Measurements from ENCODE around the gene MED31.

MED31 gene

DNA sequence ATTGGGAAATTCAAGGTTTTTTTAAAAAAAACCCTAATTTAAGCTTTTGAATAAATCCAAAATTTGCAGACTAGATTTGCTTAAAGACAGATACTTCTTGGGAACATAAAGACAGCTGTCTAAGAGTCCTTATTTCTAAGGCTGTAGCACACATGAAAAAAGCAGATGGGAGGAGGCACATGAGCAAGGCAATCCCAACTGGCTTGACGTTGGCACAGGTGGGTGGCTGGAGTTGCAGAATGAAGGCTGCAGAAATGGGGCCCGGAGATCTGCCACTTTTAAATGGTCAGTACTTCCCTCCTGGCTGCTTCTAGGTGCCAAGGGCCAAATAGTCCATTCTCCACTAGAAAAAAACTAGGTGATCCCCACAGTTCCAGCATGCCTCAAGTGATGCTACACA, 15.3 kb downstream of the MED31 start:
- no peak for TF ChIP-seq POU2F2 (IDR thresholded peaks at IDR 0.05; ENCODE audit: low read depth, low read length)
- no peak for TF ChIP-seq PAX5 (IDR thresholded peaks at IDR 0.05; ENCODE audit: insufficient read depth, low read length, severe bottlenecking)
- no peak for TF ChIP-seq SPI1 (IDR thresholded peaks at IDR 0.05; ENCODE audit: low read depth, low read length)
- TF ChIP-seq TAF1 (IDR thresholded peaks at IDR 0.05; ENCODE audit: low read depth, low read length), result no peak
- no peak for TF ChIP-seq POLR2A (IDR thresholded peaks at IDR 0.05; ENCODE audit: low read depth, low read length)
- no peak for TF ChIP-seq POLR2AphosphoS5 (IDR thresholded peaks at IDR 0.05; ENCODE audit: low read depth, low read length)
- no peak for DNase-seq (ENCODE audit: insufficient read length, low spot score)
- no peak for FAIRE-seq

DNA sequence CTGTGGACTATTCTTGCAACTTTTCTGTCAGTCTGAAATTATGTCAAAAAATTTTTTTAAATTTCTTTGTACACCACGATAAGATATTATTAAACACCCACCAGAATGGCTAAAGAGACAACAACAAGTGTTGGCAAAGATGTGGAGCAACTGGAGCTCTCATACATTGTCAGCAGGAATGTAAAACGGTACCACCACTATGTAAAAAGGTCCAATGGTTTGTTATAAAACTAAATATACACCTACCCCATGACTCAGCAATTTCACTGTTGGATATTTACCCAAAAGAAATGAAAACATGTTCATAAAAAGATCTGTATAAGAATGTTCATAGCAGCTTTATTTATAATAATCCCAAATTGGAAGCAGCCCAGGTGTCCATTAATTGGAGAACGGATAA, 18.1 kb downstream of the MED31 start:
- DNase-seq (ENCODE audit: insufficient read length, low spot score) (no peak), FAIRE-seq (no peak)
- TF ChIP-seq PAX5 (IDR thresholded peaks at IDR 0.05; ENCODE audit: insufficient read depth, low read length, severe bottlenecking) (no peak), TAF1 (IDR thresholded peaks at IDR 0.05; ENCODE audit: low read depth, low read length) (no peak), POLR2A (IDR thresholded peaks at IDR 0.05; ENCODE audit: low read depth, low read length) (no peak), POLR2AphosphoS5 (IDR thresholded peaks at IDR 0.05; ENCODE audit: low read depth, low read length) (no peak), POU2F2 (IDR thresholded peaks at IDR 0.05; ENCODE audit: low read depth, low read length) (no peak), SPI1 (IDR thresholded peaks at IDR 0.05; ENCODE audit: low read depth, low read length) (no peak)

DNA sequence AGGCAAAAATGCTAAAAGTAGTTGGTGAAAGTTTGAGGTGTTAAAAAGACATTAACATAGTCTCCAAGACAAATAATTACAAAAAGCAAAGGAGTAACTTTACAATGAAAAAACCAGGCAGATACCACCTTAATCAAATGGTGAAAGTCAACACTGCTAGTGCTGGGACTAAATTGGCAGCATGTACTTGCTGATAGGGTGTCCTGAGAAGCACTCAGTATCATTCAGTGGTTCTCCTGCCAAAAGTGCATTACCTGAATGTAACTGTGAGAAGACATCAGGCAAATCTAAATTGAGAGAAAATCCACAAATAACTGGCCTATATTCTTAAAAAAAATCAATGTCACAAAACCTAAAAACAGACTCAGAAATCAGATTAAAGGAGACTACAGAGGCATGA, 18.9 kb downstream of the MED31 start:
- DNase-seq (ENCODE audit: insufficient read length, low spot score) (no peak), FAIRE-seq (peak; percentile 56)
- TF ChIP-seq POLR2A (IDR thresholded peaks at IDR 0.05; ENCODE audit: low read depth, low read length) (no peak), POU2F2 (IDR thresholded peaks at IDR 0.05; ENCODE audit: low read depth, low read length) (no peak), TAF1 (IDR thresholded peaks at IDR 0.05; ENCODE audit: low read depth, low read length) (no peak), POLR2AphosphoS5 (IDR thresholded peaks at IDR 0.05; ENCODE audit: low read depth, low read length) (no peak), SPI1 (IDR thresholded peaks at IDR 0.05; ENCODE audit: low read depth, low read length) (no peak), PAX5 (IDR thresholded peaks at IDR 0.05; ENCODE audit: insufficient read depth, low read length, severe bottlenecking) (no peak)

DNA sequence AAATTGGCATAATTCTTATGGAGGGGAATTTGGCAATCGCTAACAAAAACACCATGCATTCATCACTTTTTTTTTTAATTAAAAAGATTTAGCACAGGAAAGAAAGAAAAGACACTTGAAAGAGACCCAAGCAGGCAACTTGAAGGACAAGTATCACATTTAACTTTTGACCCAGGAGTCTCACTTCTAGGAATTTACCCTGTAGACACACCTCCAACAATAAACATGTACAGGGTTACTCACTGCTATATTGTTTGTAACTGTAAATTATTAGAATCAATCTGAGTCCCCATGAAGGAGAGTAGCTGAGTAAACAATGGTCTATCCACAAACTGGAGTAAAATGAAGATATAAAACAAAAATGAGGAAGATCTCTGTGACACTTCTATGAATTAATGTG, 21.0 kb downstream of the MED31 start:
- TF ChIP-seq TAF1 (IDR thresholded peaks at IDR 0.05; ENCODE audit: low read depth, low read length) (no peak), POLR2AphosphoS5 (IDR thresholded peaks at IDR 0.05; ENCODE audit: low read depth, low read length) (no peak), POU2F2 (IDR thresholded peaks at IDR 0.05; ENCODE audit: low read depth, low read length) (no peak), PAX5 (IDR thresholded peaks at IDR 0.05; ENCODE audit: insufficient read depth, low read length, severe bottlenecking) (no peak), SPI1 (IDR thresholded peaks at IDR 0.05; ENCODE audit: low read depth, low read length) (no peak), POLR2A (IDR thresholded peaks at IDR 0.05; ENCODE audit: low read depth, low read length) (no peak)
- FAIRE-seq (no peak), DNase-seq (ENCODE audit: insufficient read length, low spot score) (no peak)

DNA sequence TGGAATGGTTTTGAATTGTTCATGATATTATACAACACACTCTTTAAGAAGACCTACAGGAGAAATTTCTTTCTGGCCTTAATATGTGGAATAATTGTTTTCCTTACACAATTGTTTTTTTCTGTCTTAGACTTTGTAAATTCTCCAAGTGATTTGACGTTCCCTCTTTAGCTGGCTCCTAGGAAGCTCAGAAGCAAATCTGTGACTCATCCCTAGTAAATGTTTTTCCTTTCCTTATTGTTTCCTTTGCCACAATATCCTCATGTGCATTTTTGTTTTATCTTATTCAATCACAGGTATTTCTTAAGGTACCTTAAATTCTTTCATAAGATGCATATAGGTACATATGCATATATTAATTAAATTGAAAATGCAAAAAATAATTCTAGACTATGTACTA, 24.4 kb downstream of the MED31 start:
- DNase-seq (ENCODE audit: insufficient read length, low spot score) (no peak), FAIRE-seq (no peak)
- TF ChIP-seq POLR2AphosphoS5 (IDR thresholded peaks at IDR 0.05; ENCODE audit: low read depth, low read length) (no peak), POU2F2 (IDR thresholded peaks at IDR 0.05; ENCODE audit: low read depth, low read length) (no peak), PAX5 (IDR thresholded peaks at IDR 0.05; ENCODE audit: insufficient read depth, low read length, severe bottlenecking) (no peak), POLR2A (IDR thresholded peaks at IDR 0.05; ENCODE audit: low read depth, low read length) (no peak), TAF1 (IDR thresholded peaks at IDR 0.05; ENCODE audit: low read depth, low read length) (no peak), SPI1 (IDR thresholded peaks at IDR 0.05; ENCODE audit: low read depth, low read length) (no peak)

DNA sequence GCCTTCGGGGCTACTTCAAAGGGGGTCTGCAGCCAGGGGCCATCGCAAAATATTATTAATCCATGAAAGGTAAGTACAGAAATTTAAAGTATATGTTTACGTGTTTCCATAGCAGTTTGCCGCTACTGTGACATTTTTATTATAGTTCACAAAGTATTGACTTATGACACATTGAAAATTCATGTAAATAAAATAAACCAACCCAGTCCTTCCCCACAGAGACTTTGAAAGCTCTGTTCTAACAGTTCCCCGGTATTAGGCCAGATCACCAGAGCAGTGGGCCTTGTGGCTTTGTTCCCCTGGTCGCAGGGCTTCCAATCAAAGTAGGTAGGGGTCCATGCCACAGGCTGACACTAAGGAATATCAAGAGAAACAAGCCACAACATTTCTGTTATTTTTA, 24.8 kb downstream of the MED31 start:
- FAIRE-seq (no peak), DNase-seq (ENCODE audit: insufficient read length, low spot score) (no peak)
- TF ChIP-seq POLR2A (IDR thresholded peaks at IDR 0.05; ENCODE audit: low read depth, low read length) (no peak), POLR2AphosphoS5 (IDR thresholded peaks at IDR 0.05; ENCODE audit: low read depth, low read length) (no peak), POU2F2 (IDR thresholded peaks at IDR 0.05; ENCODE audit: low read depth, low read length) (no peak), TAF1 (IDR thresholded peaks at IDR 0.05; ENCODE audit: low read depth, low read length) (no peak), SPI1 (IDR thresholded peaks at IDR 0.05; ENCODE audit: low read depth, low read length) (no peak), PAX5 (IDR thresholded peaks at IDR 0.05; ENCODE audit: insufficient read depth, low read length, severe bottlenecking) (no peak)

DNA sequence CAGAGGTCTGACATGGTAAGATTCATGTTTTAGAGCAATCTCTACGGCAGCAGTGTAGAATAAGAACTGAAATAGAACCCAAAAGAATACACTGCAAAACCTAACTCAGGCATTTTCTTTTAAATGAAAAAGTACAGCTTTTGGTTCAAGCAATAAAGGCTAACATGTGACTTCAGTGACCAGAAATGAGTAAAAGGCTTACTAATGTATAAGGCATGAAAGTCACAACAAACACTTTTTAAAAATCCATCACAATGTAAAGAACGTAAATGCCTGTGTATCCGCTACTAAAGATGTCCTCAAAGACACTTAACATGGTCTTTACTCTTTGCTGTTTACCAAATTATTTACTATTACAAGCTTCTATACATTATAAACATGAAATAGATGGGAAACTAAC, 27.5 kb downstream of the MED31 start:
- no peak for FAIRE-seq

DNA sequence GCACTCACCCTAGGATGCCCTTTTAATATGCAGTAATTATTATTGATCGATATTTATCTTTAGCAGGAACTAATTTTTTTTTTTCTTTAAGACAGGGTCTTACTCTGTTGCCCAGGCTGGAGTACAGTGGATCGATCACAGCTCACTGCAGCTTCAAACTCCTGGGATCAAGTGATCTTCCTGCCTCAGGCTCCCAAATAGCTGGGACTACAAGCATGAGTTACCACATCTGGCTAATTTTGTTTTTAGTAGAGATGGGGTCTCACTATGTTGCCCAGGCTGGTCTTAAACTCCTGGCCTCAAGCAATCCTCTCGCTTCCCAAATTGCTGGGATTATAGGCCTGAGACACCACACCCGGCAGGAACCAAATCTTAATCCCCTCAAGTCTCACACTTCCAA, 40.2 kb downstream of the MED31 start:
- FAIRE-seq, result no peak
- TF ChIP-seq SPI1 (IDR thresholded peaks at IDR 0.05; ENCODE audit: low read depth, low read length), result no peak
- TF ChIP-seq TAF1 (IDR thresholded peaks at IDR 0.05; ENCODE audit: low read depth, low read length), result no peak
- TF ChIP-seq POLR2A (IDR thresholded peaks at IDR 0.05; ENCODE audit: low read depth, low read length), result no peak
- no peak for TF ChIP-seq POU2F2 (IDR thresholded peaks at IDR 0.05; ENCODE audit: low read depth, low read length)
- no peak for TF ChIP-seq POLR2AphosphoS5 (IDR thresholded peaks at IDR 0.05; ENCODE audit: low read depth, low read length)
- no peak for TF ChIP-seq PAX5 (IDR thresholded peaks at IDR 0.05; ENCODE audit: insufficient read depth, low read length, severe bottlenecking)
- DNase-seq (ENCODE audit: insufficient read length, low spot score), result no peak

More for the DNA sequence above, 27.5 kb downstream of the MED31 start:
- no peak for DNase-seq (ENCODE audit: insufficient read length, low spot score)
- TF ChIP-seq PAX5 (IDR thresholded peaks at IDR 0.05; ENCODE audit: insufficient read depth, low read length, severe bottlenecking), result no peak
- TF ChIP-seq POLR2AphosphoS5 (IDR thresholded peaks at IDR 0.05; ENCODE audit: low read depth, low read length), result no peak
- no peak for TF ChIP-seq TAF1 (IDR thresholded peaks at IDR 0.05; ENCODE audit: low read depth, low read length)
- no peak for TF ChIP-seq SPI1 (IDR thresholded peaks at IDR 0.05; ENCODE audit: low read depth, low read length)
- no peak for TF ChIP-seq POLR2A (IDR thresholded peaks at IDR 0.05; ENCODE audit: low read depth, low read length)
- no peak for TF ChIP-seq POU2F2 (IDR thresholded peaks at IDR 0.05; ENCODE audit: low read depth, low read length)

DNA sequence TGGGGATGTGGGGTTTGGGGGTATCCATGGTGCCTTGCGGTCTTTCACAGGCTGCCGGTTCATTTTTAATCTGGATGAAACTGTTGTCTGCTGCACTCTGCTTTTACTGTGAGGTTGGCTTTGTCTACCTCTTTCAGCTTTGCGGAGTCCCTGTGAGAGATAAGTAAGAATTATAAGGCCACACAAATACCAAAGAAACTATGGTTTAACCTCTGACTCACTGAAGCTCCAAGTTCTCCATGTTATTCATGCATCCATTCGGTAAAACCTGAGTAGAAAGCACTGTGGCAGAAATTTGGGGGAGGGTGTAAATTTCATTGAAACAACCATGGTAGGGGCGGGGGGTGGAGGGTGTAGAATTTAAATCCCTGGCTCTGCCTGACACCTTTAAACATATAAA, 41.4 kb downstream of the MED31 start:
- no peak for DNase-seq (ENCODE audit: insufficient read length, low spot score)
- FAIRE-seq, result no peak
- TF ChIP-seq POLR2AphosphoS5 (IDR thresholded peaks at IDR 0.05; ENCODE audit: low read depth, low read length) (no peak), POLR2A (IDR thresholded peaks at IDR 0.05; ENCODE audit: low read depth, low read length) (no peak), PAX5 (IDR thresholded peaks at IDR 0.05; ENCODE audit: insufficient read depth, low read length, severe bottlenecking) (no peak), POU2F2 (IDR thresholded peaks at IDR 0.05; ENCODE audit: low read depth, low read length) (no peak), SPI1 (IDR thresholded peaks at IDR 0.05; ENCODE audit: low read depth, low read length) (no peak), TAF1 (IDR thresholded peaks at IDR 0.05; ENCODE audit: low read depth, low read length) (no peak)

DNA sequence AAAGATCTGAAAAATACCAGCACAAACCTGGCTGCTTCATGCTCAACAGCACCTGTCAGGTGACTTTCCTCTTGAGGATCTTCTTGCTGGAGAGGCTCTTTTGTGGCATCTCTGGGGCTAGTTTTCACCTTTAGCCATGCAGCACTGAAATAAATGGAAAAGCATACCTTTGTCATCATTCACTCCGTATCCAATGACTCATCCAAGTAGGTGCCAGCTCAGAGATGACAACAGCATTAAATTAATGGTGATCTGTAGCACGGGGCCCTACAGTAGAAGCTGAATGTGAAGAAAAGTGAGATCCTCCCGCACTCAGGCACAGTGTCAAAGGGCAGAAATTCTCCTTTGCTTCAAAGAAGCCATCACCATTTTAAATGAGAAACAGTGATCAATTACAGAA, 43.1 kb downstream of the MED31 start:
- DNase-seq (ENCODE audit: insufficient read length, low spot score) (no peak), FAIRE-seq (no peak)
- TF ChIP-seq POLR2AphosphoS5 (IDR thresholded peaks at IDR 0.05; ENCODE audit: low read depth, low read length), result no peak
- TF ChIP-seq SPI1 (IDR thresholded peaks at IDR 0.05; ENCODE audit: low read depth, low read length), result no peak
- TF ChIP-seq POU2F2 (IDR thresholded peaks at IDR 0.05; ENCODE audit: low read depth, low read length), result no peak
